Activated naive CD8-positive, alpha-beta T cell (primary cell): ENCODE results near the gene PTPRG.
"Not testable (repeated sequence)": the region's sequence is repeated elsewhere in the genome, so short reads cannot be mapped to it uniquely, and the experiment has no call there.

ENCODE experiments used
- H3K27ac Mint-ChIP-seq: one replicate; pipeline ENCODE4 v1.8.0; 2021; ENCODE audit warnings: mixed read lengths
- H3K27me3 Mint-ChIP-seq: one replicate; pipeline ENCODE4 v1.8.0; 2021; ENCODE audit warnings: mixed read lengths
- H3K36me3 Mint-ChIP-seq: one replicate; pipeline ENCODE4 v1.8.0; 2021; ENCODE audit warnings: mixed read lengths
- H3K4me1 Mint-ChIP-seq: one replicate; pipeline ENCODE4 v1.8.0; 2021; ENCODE audit warnings: low read depth, mixed read lengths
- H3K4me3 Mint-ChIP-seq: one replicate; pipeline ENCODE4 v1.8.0; 2021; ENCODE audit warnings: mild to moderate bottlenecking, mixed read lengths
- H3K9me3 Mint-ChIP-seq: one replicate; pipeline ENCODE4 v1.8.0; 2021; ENCODE audit warnings: low read depth, mixed read lengths

PTPRG gene

GRCh38 chr3:61733000-61733399 is 171.6 kb downstream of the PTPRG start:
- Mint-ChIP-seq H3K36me3 (no peaks in the 10 kb centered on the region), H3K27ac (no peak overlapping the region), H3K4me1 (no peaks in the 10 kb centered on the region), H3K4me3 (no peak overlapping the region), H3K27me3 (no peaks in the 10 kb centered on the region), H3K9me3 (no peaks in the 10 kb centered on the region)

GRCh38 chr3:61733876-61734275 is 172.5 kb downstream of the PTPRG start:
- no peak overlapping the region for H3K4me3 Mint-ChIP-seq
- H3K4me1 Mint-ChIP-seq: no peaks in the 10 kb centered on the region
- no peaks in the 10 kb centered on the region for H3K9me3 Mint-ChIP-seq
- H3K27ac Mint-ChIP-seq: no peak overlapping the region
- H3K36me3 Mint-ChIP-seq: no peaks in the 10 kb centered on the region
- no peaks in the 10 kb centered on the region for H3K27me3 Mint-ChIP-seq

GRCh38 chr3:61734749-61735686 is 173.6 kb downstream of the PTPRG start:
- H3K36me3 Mint-ChIP-seq: no peaks in the 10 kb centered on the region
- no peak overlapping the region for H3K27ac Mint-ChIP-seq
- no peaks in the 10 kb centered on the region for H3K27me3 Mint-ChIP-seq
- H3K9me3 Mint-ChIP-seq: no peaks in the 10 kb centered on the region
- H3K4me3 Mint-ChIP-seq: no peak overlapping the region
- H3K4me1 Mint-ChIP-seq: no peaks in the 10 kb centered on the region

- Mint-ChIP-seq H3K9me3 (no peaks in the 10 kb centered on the region), H3K36me3 (no peaks in the 10 kb centered on the region), H3K27me3 (no peaks in the 10 kb centered on the region), H3K27ac (no peak overlapping the region), H3K4me3 (no peak overlapping the region), H3K4me1 (no peaks in the 10 kb centered on the region)
These were observed 175.1 kb downstream of the PTPRG start for GRCh38 chr3:61736506-61736905.

GRCh38 chr3:61739640-61740039 is 178.3 kb downstream of the PTPRG start:
- Mint-ChIP-seq H3K27me3 (no peaks in the 10 kb centered on the region), H3K9me3 (no peaks in the 10 kb centered on the region), H3K27ac (no peak overlapping the region), H3K4me3 (no peak overlapping the region), H3K36me3 (no peaks in the 10 kb centered on the region), H3K4me1 (no peaks in the 10 kb centered on the region)

GRCh38 chr3:61740494-61740893 is 179.1 kb downstream of the PTPRG start:
- no peaks in the 10 kb centered on the region for H3K4me1 Mint-ChIP-seq
- no peaks in the 10 kb centered on the region for H3K27me3 Mint-ChIP-seq
- no peak overlapping the region for H3K27ac Mint-ChIP-seq
- no peaks in the 10 kb centered on the region for H3K9me3 Mint-ChIP-seq
- no peak overlapping the region for H3K4me3 Mint-ChIP-seq
- no peaks in the 10 kb centered on the region for H3K36me3 Mint-ChIP-seq

GRCh38 chr3:61741551-61741950 is 180.2 kb downstream of the PTPRG start:
- Mint-ChIP-seq H3K27ac (no peak overlapping the region), H3K27me3 (no peaks in the 10 kb centered on the region), H3K4me3 (no peak overlapping the region), H3K36me3 (no peaks in the 10 kb centered on the region), H3K9me3 (no peaks in the 10 kb centered on the region), H3K4me1 (no peaks in the 10 kb centered on the region)

GRCh38 chr3:61742006-61742405 is 180.6 kb downstream of the PTPRG start:
- no peaks in the 10 kb centered on the region for H3K4me1 Mint-ChIP-seq
- no peaks in the 10 kb centered on the region for H3K36me3 Mint-ChIP-seq
- H3K27ac Mint-ChIP-seq: no peak overlapping the region
- H3K4me3 Mint-ChIP-seq: no peak overlapping the region
- no peaks in the 10 kb centered on the region for H3K9me3 Mint-ChIP-seq
- H3K27me3 Mint-ChIP-seq: no peaks in the 10 kb centered on the region

GRCh38 chr3:61743067-61743466 is 181.7 kb downstream of the PTPRG start:
- Mint-ChIP-seq H3K27me3 (no peaks in the 10 kb centered on the region), H3K4me1 (no peaks in the 10 kb centered on the region), H3K27ac (no peak overlapping the region), H3K9me3 (no peaks in the 10 kb centered on the region), H3K36me3 (no peaks in the 10 kb centered on the region), H3K4me3 (no peak overlapping the region)

GRCh38 chr3:61743686-61744242 is 182.4 kb downstream of the PTPRG start:
- no peak overlapping the region for H3K4me3 Mint-ChIP-seq

GRCh38 chr3:61748288-61748687 is 186.9 kb downstream of the PTPRG start:
- Mint-ChIP-seq H3K27ac (no peak overlapping the region), H3K27me3 (no peaks in the 10 kb centered on the region), H3K4me1 (no peaks in the 10 kb centered on the region), H3K9me3 (no peaks in the 10 kb centered on the region), H3K36me3 (no peaks in the 10 kb centered on the region), H3K4me3 (no peak overlapping the region)

More at GRCh38 chr3:61743686-61744242, 182.4 kb downstream of the PTPRG start:
- Mint-ChIP-seq H3K36me3 (no peaks in the 10 kb centered on the region), H3K27me3 (no peaks in the 10 kb centered on the region), H3K9me3 (no peaks in the 10 kb centered on the region), H3K27ac (no peak overlapping the region), H3K4me1 (no peaks in the 10 kb centered on the region)

GRCh38 chr3:61750766-61751165 is 189.4 kb downstream of the PTPRG start:
- Mint-ChIP-seq H3K27ac (no peak overlapping the region), H3K27me3 (no peaks in the 10 kb centered on the region), H3K4me3 (no peak overlapping the region), H3K36me3 (no peaks in the 10 kb centered on the region), H3K9me3 (no peaks in the 10 kb centered on the region), H3K4me1 (no peaks in the 10 kb centered on the region)

GRCh38 chr3:61758839-61759238 is 197.5 kb downstream of the PTPRG start:
- Mint-ChIP-seq H3K4me3 (no peak overlapping the region), H3K4me1 (no peaks in the 10 kb centered on the region), H3K27me3 (no peaks in the 10 kb centered on the region), H3K27ac (no peak overlapping the region), H3K36me3 (no peaks in the 10 kb centered on the region), H3K9me3 (no peaks in the 10 kb centered on the region)

GRCh38 chr3:61760783-61761182 is 199.4 kb downstream of the PTPRG start:
- not testable (repeated sequence) for H3K9me3 Mint-ChIP-seq, H3K4me3 Mint-ChIP-seq, H3K4me1 Mint-ChIP-seq, H3K36me3 Mint-ChIP-seq, H3K27ac Mint-ChIP-seq, H3K27me3 Mint-ChIP-seq

GRCh38 chr3:61761694-61762430 is 200.5 kb downstream of the PTPRG start:
- Mint-ChIP-seq H3K27me3 (no peaks in the 10 kb centered on the region), H3K27ac (no peak overlapping the region), H3K4me1 (no peaks in the 10 kb centered on the region), H3K4me3 (no peak overlapping the region), H3K9me3 (no peaks in the 10 kb centered on the region), H3K36me3 (no peaks in the 10 kb centered on the region)
